Activated CD4-positive, alpha-beta T cell treated with anti-CD3 and anti-CD28 coated beads, Interleukin-2, amount 50 U/mL, for 16 hours (primary cell): Measurements from ENCODE around the gene MBD5.

Experiments
- DNase-seq: peaks from one replicate; pipeline ENCODE4 v3.0.0-alpha.2; 2020

Gene MBD5

GRCh38 chr2:148338541-148338940 lies 317.6 kb downstream of the MBD5 start:
- DNase-seq: peak; percentile 2

- DNase-seq: no peak
Measured at GRCh38 chr2:148342086-148342485, 321.2 kb downstream of the MBD5 start.

- DNase-seq: no peak
Measured at GRCh38 chr2:148350199-148350598, 329.3 kb downstream of the MBD5 start.

GRCh38 chr2:148351437-148352143 lies 330.7 kb downstream of the MBD5 start:
- DNase-seq: no peak

- no peak for DNase-seq
Measured at GRCh38 chr2:148358375-148358774, 337.5 kb downstream of the MBD5 start.

GRCh38 chr2:148360662-148361061 lies 339.8 kb downstream of the MBD5 start:
- DNase-seq: no peak

- DNase-seq: no peak
Measured at GRCh38 chr2:148362144-148362796, 341.4 kb downstream of the MBD5 start.

- DNase-seq: no peak
Measured at GRCh38 chr2:148375214-148375613, 354.3 kb downstream of the MBD5 start.

GRCh38 chr2:148391324-148391723 lies 370.4 kb downstream of the MBD5 start:
- DNase-seq: no peak

GRCh38 chr2:148402786-148403185 lies 381.9 kb downstream of the MBD5 start:
- no peak for DNase-seq

- no peak for DNase-seq
Measured at GRCh38 chr2:148410899-148411298, 390.0 kb downstream of the MBD5 start.

GRCh38 chr2:148416248-148416647 lies 395.4 kb downstream of the MBD5 start:
- no peak for DNase-seq

- DNase-seq: no peak
Measured at GRCh38 chr2:148430101-148430500, 409.2 kb downstream of the MBD5 start.

- DNase-seq: no peak
Measured at GRCh38 chr2:148447877-148448276, 427.0 kb downstream of the MBD5 start.

- no peak for DNase-seq
Measured at GRCh38 chr2:148450531-148450930, 429.6 kb downstream of the MBD5 start.

- DNase-seq: no peak
Measured at GRCh38 chr2:148451046-148451445, 430.2 kb downstream of the MBD5 start.

- no peak for DNase-seq
Measured at GRCh38 chr2:148455791-148456190, 434.9 kb downstream of the MBD5 start.

GRCh38 chr2:148458171-148458570 lies 437.3 kb downstream of the MBD5 start:
- DNase-seq: no peak

GRCh38 chr2:148459377-148459778 lies 438.5 kb downstream of the MBD5 start:
- peak; percentile 30 for DNase-seq

GRCh38 chr2:148461876-148462275 lies 441.0 kb downstream of the MBD5 start:
- no peak for DNase-seq

- no peak for DNase-seq
Measured at GRCh38 chr2:148475626-148476025, 454.7 kb downstream of the MBD5 start.

- no peak for DNase-seq
Measured at GRCh38 chr2:148479398-148479797, 458.5 kb downstream of the MBD5 start.

GRCh38 chr2:148483665-148484064 lies 462.8 kb downstream of the MBD5 start:
- no peak for DNase-seq

- no peak for DNase-seq
Measured at GRCh38 chr2:148484066-148484465, 463.2 kb downstream of the MBD5 start.

- DNase-seq: no peak
Measured at GRCh38 chr2:148486655-148487054, 465.8 kb downstream of the MBD5 start.
